ENCODE measurements around the gene APOO. TPM values are rescaled to one million over a fixed set of nuclear protein-coding genes. Genes with fewer than 3 reads are reported as not detected.
A peak's percentile ranks its signal among the peaks of the same experiment; 100 is the strongest.

APOO gene
- total RNA-seq, 6 donors from 2014 or later, result 0.89 to 15.0 (median 12.0) TPM

DNA sequence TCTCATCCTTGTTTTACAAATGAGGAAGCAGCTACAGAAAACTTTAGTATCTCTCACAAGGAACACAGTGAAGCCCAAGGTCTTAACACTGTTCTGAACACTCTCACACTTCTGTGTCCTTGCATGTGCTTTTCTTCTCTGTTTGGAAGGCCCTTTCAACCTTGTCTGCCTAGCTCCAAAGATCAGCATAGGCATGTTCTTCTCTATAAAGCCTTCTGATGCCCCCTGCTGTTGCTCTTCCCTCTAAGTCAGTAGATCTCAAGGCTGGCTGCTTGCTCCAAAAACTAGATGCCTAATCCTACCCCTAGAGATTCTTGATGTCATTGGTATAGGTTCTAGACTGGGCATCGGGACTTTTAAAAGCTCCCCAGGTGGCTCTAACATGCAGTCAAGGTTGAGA, 5.9 kb downstream of the APOO start:
- WGBS, 2 donors, result 38 to 40% methylated on average over 1 of the region's 1 CpG
- TF ChIP-seq CTCF (IDR thresholded peaks at IDR 0.05) (peak in 5 of 6 experiments; percentile 44 to 74 (median 55)), EP300 (IDR thresholded peaks at IDR 0.05) (no peak)
- Histone ChIP-seq H3K27me3 (no peaks in the 10 kb centered on the region), H3K27ac (peak overlapping the region; percentile 54 to 77 (median 68)), H3K9me3 (no peaks in the 10 kb centered on the region), H3K4me1 (peaks cover 4 to 12% (median 8%) of the 10 kb centered on the region in 4 donors), H3K36me3 (no peaks in the 10 kb centered on the region), H3K4me3 (peak overlapping the region in 2 of 4 donors; percentile 15 to 19)
- peak; percentile 91 to 94 for ATAC-seq (ENCODE audit: low FRiP score in 2 of 2)
- peak in 1 of 2 donors; percentile 66 for DNase-seq

- ATAC-seq (ENCODE audit: low FRiP score in 2 of 2) (peak; percentile 68 to 71), DNase-seq (peak in 1 of 2 donors; percentile 61)
- Histone ChIP-seq H3K4me3 (no peak overlapping the region), H3K27ac (peak overlapping the region; percentile 54 to 77 (median 68)), H3K36me3 (no peaks in the 10 kb centered on the region), H3K27me3 (no peaks in the 10 kb centered on the region), H3K9me3 (no peaks in the 10 kb centered on the region), H3K4me1 (peaks cover 4 to 10% (median 7%) of the 10 kb centered on the region in 4 donors)
- 69 to 70% methylated on average over 3 of the region's 3 CpGs for WGBS, 2 donors
- TF ChIP-seq POLR2A (IDR thresholded peaks at IDR 0.05) (no peak), POLR2AphosphoS5 (IDR thresholded peaks at IDR 0.05) (peak; percentile 34 to 48), CTCF (IDR thresholded peaks at IDR 0.05) (no peak), EP300 (IDR thresholded peaks at IDR 0.05) (peak in 1 of 4 donors; percentile 27)
Measured at GRCh38 chrX:23901060-23901459, 6.7 kb downstream of the APOO start.

DNA sequence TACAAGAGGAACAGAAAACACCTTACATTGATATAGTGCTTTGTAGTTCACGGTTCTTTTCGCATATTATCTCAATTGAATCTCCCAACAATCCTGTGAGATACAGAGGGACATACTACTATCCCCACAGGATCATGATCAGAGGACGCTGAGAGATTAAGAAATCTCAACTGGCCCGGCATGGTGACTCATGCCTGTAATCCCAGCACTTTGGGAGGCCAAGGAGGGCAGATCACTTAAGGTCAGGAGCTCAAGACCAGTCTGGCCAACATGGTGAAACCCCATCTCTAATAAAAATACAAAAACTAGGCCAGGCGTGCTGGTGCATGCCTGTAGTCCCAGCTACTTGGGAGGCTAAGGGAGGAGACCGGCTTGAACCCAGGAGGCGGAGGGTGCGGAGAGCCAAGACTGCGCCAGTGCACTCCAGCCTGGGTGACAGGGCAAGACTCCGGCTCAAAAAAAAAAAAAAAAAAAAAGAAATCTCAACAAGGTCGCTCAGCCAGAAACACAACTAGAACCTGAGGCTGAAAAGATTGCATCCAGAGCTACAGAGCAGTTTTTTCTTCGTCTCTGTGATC, 7.4 kb downstream of the APOO start:
- no peak for TF ChIP-seq CTCF (IDR thresholded peaks at IDR 0.05)
- TF ChIP-seq POLR2AphosphoS5 (IDR thresholded peaks at IDR 0.05), result no peak
- TF ChIP-seq POLR2A (IDR thresholded peaks at IDR 0.05), result peak in 1 of 4 donors; percentile 19
- TF ChIP-seq EP300 (IDR thresholded peaks at IDR 0.05), result peak in 1 of 4 donors; percentile 1
- Histone ChIP-seq H3K27ac (peak overlapping the region; percentile 35 to 77 (median 63)), H3K4me1 (peaks cover 4 to 10% (median 7%) of the 10 kb centered on the region in 4 donors)

DNA sequence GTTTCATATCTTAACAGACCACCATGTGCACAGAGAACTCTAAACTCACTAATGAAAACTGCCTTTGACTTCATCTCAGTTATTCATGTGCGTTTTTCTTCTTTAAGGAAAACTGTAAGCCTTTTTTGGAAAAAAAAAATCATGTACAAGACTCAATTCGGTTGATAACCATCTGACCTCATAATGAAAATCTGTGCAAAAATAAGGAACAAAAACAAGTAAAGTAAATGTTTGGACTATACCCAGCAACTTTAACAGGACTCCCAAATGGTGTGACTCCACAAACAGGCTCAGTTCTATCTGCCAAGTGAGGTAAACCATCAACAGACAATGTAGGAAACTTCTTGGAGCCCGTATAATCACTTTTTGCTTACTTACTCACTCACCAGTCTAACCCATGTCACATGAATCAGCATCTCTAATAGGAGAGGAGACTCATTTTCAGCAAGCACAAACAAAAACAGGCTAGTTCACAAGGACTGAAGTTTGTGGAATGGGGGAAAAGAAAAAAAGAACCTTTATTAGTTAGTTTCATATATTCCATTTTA, 9.3 kb downstream of the APOO start:
- no peak for DNase-seq
- no peak overlapping the region for H3K4me3 ChIP-seq
- 70 to 72% methylated on average over 3 of the region's 3 CpGs for WGBS, 2 donors
- peaks cover 4 to 10% (median 7%) of the 10 kb centered on the region in 4 donors for H3K4me1 ChIP-seq
- H3K9me3 ChIP-seq, result no peaks in the 10 kb centered on the region
- H3K27me3 ChIP-seq, result no peaks in the 10 kb centered on the region
- TF ChIP-seq POLR2A (IDR thresholded peaks at IDR 0.05), result no peak
- TF ChIP-seq CTCF (IDR thresholded peaks at IDR 0.05), result no peak
- no peak for TF ChIP-seq EP300 (IDR thresholded peaks at IDR 0.05)
- TF ChIP-seq POLR2AphosphoS5 (IDR thresholded peaks at IDR 0.05), result no peak
- H3K36me3 ChIP-seq, result no peaks in the 10 kb centered on the region
- no peak for ATAC-seq (ENCODE audit: low FRiP score in 2 of 2)
- H3K27ac ChIP-seq, result peak overlapping the region in 2 of 4 donors; percentile 15 to 27

More for the DNA sequence above, 7.4 kb downstream of the APOO start:
- WGBS, 2 donors, result 74 to 77% methylated on average over 12 of the region's 12 CpGs
- no peaks in the 10 kb centered on the region for H3K9me3 ChIP-seq
- H3K36me3 ChIP-seq, result no peaks in the 10 kb centered on the region
- ATAC-seq (ENCODE audit: low FRiP score in 2 of 2), result peak in 1 of 2 donors; percentile 48
- no peaks in the 10 kb centered on the region for H3K27me3 ChIP-seq
- no peak overlapping the region for H3K4me3 ChIP-seq
- DNase-seq, result peak in 1 of 2 donors; percentile 63

All from upper lobe of left lung (tissue), 6 donors.